Measurements from ENCODE around the gene DDX60. TPM values are rescaled to one million over a fixed set of nuclear protein-coding genes. Genes with fewer than 3 reads are reported as not detected.

DDX60 gene
- total RNA-seq, 1 donor from 2014 or later, result 34.6 TPM

- no peak for TF ChIP-seq CTCF (IDR thresholded peaks at IDR 0.05)
- H3K27ac ChIP-seq, result no peak overlapping the region
- DNase-seq (no peak), ATAC-seq (no peak)
- intact Hi-C loops (cut with DNase I), result no loop called here
- no peaks in the 10 kb centered on the region for H3K27me3 ChIP-seq (ENCODE audit: low read depth)
- H3K9me3 ChIP-seq, result peaks cover under 1% of the 10 kb centered on the region
- H3K4me3 ChIP-seq, result no peak overlapping the region
- H3K36me3 ChIP-seq, result no peaks in the 10 kb centered on the region
- H3K4me1 ChIP-seq, result no peaks in the 10 kb centered on the region
These were observed 109.5 kb downstream of the DDX60 start for GRCh38 chr4:168208957-168209614.

GRCh38 chr4:168203233-168203911, 115.2 kb downstream of the DDX60 start:
- intact Hi-C loops (cut with DNase I), result no loop called here
- no peaks in the 10 kb centered on the region for H3K4me1 ChIP-seq
- H3K27me3 ChIP-seq (ENCODE audit: low read depth), result no peaks in the 10 kb centered on the region
- H3K4me3 ChIP-seq, result no peak overlapping the region
- TF ChIP-seq CTCF (IDR thresholded peaks at IDR 0.05), result no peak
- H3K36me3 ChIP-seq, result no peaks in the 10 kb centered on the region
- H3K27ac ChIP-seq, result no peak overlapping the region
- peaks cover 17% of the 10 kb centered on the region for H3K9me3 ChIP-seq
- DNase-seq (no peak), ATAC-seq (no peak)

DNA sequence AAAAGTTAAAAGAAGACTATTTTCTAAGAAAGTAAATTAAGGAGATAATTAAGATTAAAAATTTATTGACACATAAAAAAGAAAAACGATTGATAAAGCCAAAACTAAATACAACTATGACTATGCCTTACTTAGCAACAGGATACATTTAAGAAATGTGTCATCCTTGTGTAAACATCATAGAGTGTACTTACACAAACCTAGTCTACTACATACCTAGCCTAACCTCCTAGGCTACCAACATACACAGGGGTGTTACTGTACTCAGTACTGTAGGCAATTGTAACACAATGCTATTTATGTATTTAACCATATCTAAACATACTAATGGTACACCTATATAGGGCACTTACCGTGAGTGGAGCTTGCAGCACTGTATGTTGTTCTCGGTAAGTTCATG, 117.9 kb downstream of the DDX60 start:
- no peak for ATAC-seq
- H3K27me3 ChIP-seq (ENCODE audit: low read depth), result no peaks in the 10 kb centered on the region
- no peak overlapping the region for H3K4me3 ChIP-seq
- no peak for DNase-seq
- H3K27ac ChIP-seq, result no peak overlapping the region
- TF ChIP-seq CTCF (IDR thresholded peaks at IDR 0.05), result no peak
- peaks cover 17% of the 10 kb centered on the region for H3K9me3 ChIP-seq
- no peaks in the 10 kb centered on the region for H3K36me3 ChIP-seq
- intact Hi-C loops (cut with DNase I), result no loop called here
- no peaks in the 10 kb centered on the region for H3K4me1 ChIP-seq

GRCh38 chr4:168199260-168199957, 119.1 kb downstream of the DDX60 start:
- DNase-seq, result no peak
- no peak overlapping the region for H3K27ac ChIP-seq
- intact Hi-C loops (cut with DNase I), result no loop called here
- no peak for TF ChIP-seq CTCF (IDR thresholded peaks at IDR 0.05)
- H3K4me1 ChIP-seq, result no peaks in the 10 kb centered on the region
- no peak overlapping the region for H3K4me3 ChIP-seq
- H3K9me3 ChIP-seq, result peaks cover 17% of the 10 kb centered on the region
- H3K36me3 ChIP-seq, result no peaks in the 10 kb centered on the region
- ATAC-seq, result no peak
- no peaks in the 10 kb centered on the region for H3K27me3 ChIP-seq (ENCODE audit: low read depth)

DNA sequence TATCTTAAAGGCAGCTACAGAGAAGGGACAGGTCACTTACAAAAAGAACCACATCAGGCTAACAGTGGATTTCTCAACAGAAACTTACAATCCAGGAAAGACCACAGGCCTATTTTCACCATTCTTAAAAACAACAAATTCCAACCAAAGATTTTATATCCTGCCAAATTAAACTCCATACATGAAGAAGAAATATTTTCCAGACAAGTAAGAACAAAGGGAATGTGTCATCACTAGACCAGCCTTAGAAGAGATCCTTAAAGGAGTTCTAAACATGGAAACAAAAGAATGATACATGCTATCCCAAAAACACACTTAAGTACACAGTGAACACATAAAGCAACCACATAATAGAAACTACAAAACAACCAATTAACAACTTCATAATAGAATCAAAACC, 120.6 kb downstream of the DDX60 start:
- Histone ChIP-seq H3K9me3 (peaks cover 4% of the 10 kb centered on the region), H3K27ac (no peak overlapping the region), H3K4me1 (no peaks in the 10 kb centered on the region), H3K36me3 (no peaks in the 10 kb centered on the region), H3K4me3 (no peak overlapping the region), H3K27me3 (ENCODE audit: low read depth) (no peaks in the 10 kb centered on the region)
- TF ChIP-seq CTCF (IDR thresholded peaks at IDR 0.05), result no peak
- ATAC-seq (no peak), DNase-seq (no peak)
- intact Hi-C loops (cut with DNase I), result no loop called here
